GM18873 (cell line): ENCODE data around the gene ANKS1B.

Experiments
- ATAC-seq: cut with Tn5 transposase; IDR thresholded peaks from one replicate; pipeline ENCODE4 v1.9.1; 2021; ENCODE audit warnings: mild to moderate bottlenecking, moderate library complexity, moderate number of reproducible peaks; ENCODE audit not compliant: unreplicated experiment, low FRiP score

The ANKS1B gene

GRCh38 chr12:98814254-98814653 is 1170.5 kb downstream of the ANKS1B start:
- no peak for ATAC-seq

- ATAC-seq, result no peak
Observed at GRCh38 chr12:98812225-98812624, 1172.5 kb downstream of the ANKS1B start.

GRCh38 chr12:98808243-98808875 is 1176.4 kb downstream of the ANKS1B start:
- no peak for ATAC-seq

GRCh38 chr12:98807187-98807586 is 1177.5 kb downstream of the ANKS1B start:
- ATAC-seq, result no peak

GRCh38 chr12:98803468-98804209 is 1181.1 kb downstream of the ANKS1B start:
- ATAC-seq, result no peak

- no peak for ATAC-seq
Observed at GRCh38 chr12:98799822-98800221, 1184.9 kb downstream of the ANKS1B start.

- ATAC-seq, result no peak
Observed at GRCh38 chr12:98799146-98799810, 1185.5 kb downstream of the ANKS1B start.

- ATAC-seq, result no peak
Observed at GRCh38 chr12:98797200-98797599, 1187.5 kb downstream of the ANKS1B start.

- ATAC-seq, result no peak
Observed at GRCh38 chr12:98796745-98797144, 1188.0 kb downstream of the ANKS1B start.

- ATAC-seq, result no peak
Observed at GRCh38 chr12:98793121-98793520, 1191.6 kb downstream of the ANKS1B start.

GRCh38 chr12:98791406-98791805 is 1193.3 kb downstream of the ANKS1B start:
- no peak for ATAC-seq

GRCh38 chr12:98788396-98788795 is 1196.3 kb downstream of the ANKS1B start:
- no peak for ATAC-seq

- no peak for ATAC-seq
Observed at GRCh38 chr12:98786653-98787052, 1198.1 kb downstream of the ANKS1B start.

- no peak for ATAC-seq
Observed at GRCh38 chr12:98783420-98783819, 1201.3 kb downstream of the ANKS1B start.

GRCh38 chr12:98780261-98780660 is 1204.5 kb downstream of the ANKS1B start:
- no peak for ATAC-seq

- no peak for ATAC-seq
Observed at GRCh38 chr12:98772818-98773217, 1211.9 kb downstream of the ANKS1B start.

- no peak for ATAC-seq
Observed at GRCh38 chr12:98771811-98772752, 1212.7 kb downstream of the ANKS1B start.

- ATAC-seq, result no peak
Observed at GRCh38 chr12:98770230-98770629, 1214.5 kb downstream of the ANKS1B start.

GRCh38 chr12:98769068-98769467 is 1215.7 kb downstream of the ANKS1B start:
- ATAC-seq, result no peak

- no peak for ATAC-seq
Observed at GRCh38 chr12:98767248-98767647, 1217.5 kb downstream of the ANKS1B start.
